H1 (cell line): ENCODE measurements around the gene IFT43. TPM values are rescaled to one million over a fixed set of nuclear protein-coding genes. Genes with fewer than 3 reads are reported as not detected.

ENCODE experiments used
- CBX8 ChIP-seq: fragments of 300-800, 300-1000 bp; sonication (generic); IDR thresholded peaks from 2 replicates; pipeline ENCODE4 v1.7.1; 2016; ENCODE audit warnings: low read depth, low read length, borderline replicate concordance
- CTBP2 ChIP-seq: IDR thresholded peaks from 2 replicates; pipeline ENCODE4 v1.7.0; 2011; ENCODE audit warnings: borderline replicate concordance, mild to moderate bottlenecking, moderate library complexity, mixed read lengths, low read length; ENCODE audit not compliant: insufficient read depth, insufficient read length
- EGR1 ChIP-seq: IDR thresholded peaks from 2 replicates; pipeline ENCODE4 v1.6.1; 2011; ENCODE audit warnings: low read depth, low read length, borderline replicate concordance
- GABPA ChIP-seq: IDR thresholded peaks from 2 replicates; pipeline ENCODE4 v1.6.1; 2011; ENCODE audit warnings: mild to moderate bottlenecking, low read length, moderate library complexity, borderline replicate concordance; ENCODE audit not compliant: insufficient read depth
- KDM4A ChIP-seq: IDR thresholded peaks from one replicate; pipeline ENCODE4 v1.7.1; 2012; ENCODE audit warnings: low read depth, mild to moderate bottlenecking, moderate library complexity, low read length, inconsistent platforms; ENCODE audit not compliant: severe bottlenecking
- POLR2AphosphoS5 ChIP-seq: IDR thresholded peaks from 2 replicates; pipeline ENCODE4 v1.6.1; 2011; ENCODE audit warnings: low read depth, low read length
- RXRA ChIP-seq: IDR thresholded peaks from 2 replicates; pipeline ENCODE4 v1.6.1; 2011; ENCODE audit warnings: low read depth, mild to moderate bottlenecking, low read length, moderate library complexity; ENCODE audit not compliant: insufficient read depth
- TAF7 ChIP-seq: optimal IDR thresholded peaks from 2 replicates; pipeline ENCODE3; 2011; ENCODE audit warnings: low read depth, mild to moderate bottlenecking, inconsistent platforms, low read length, moderate library complexity, borderline replicate concordance
- YY1 ChIP-seq: IDR thresholded peaks from 2 replicates; pipeline ENCODE4 v1.6.1; 2011; ENCODE audit warnings: low read depth, mild to moderate bottlenecking, low read length
- polyA plus RNA-seq, 7 experiments: library from polyadenylated mRNA; depleted of rRNA in 3 of 7; stranded (reverse) in 5 of 7; unstranded in 2 of 7; fragments of >200 nt in 5 of 7; fragments of 200-250 nt in 2 of 7; gene quantifications; 1 replicate in 5 of 7; 2 replicates in 1 of 7; 4 replicates in 1 of 7; pipeline versions ENCODE4 v1.2.1 to v1.2.3, GENCODE V29; 2011 to 2013; ENCODE audit warnings: missing spikeins in 2 of 7, mixed read lengths in 2 of 7
- total RNA-seq: library from RNA; stranded (reverse); fragmentation: NEBNext Ultra II Directional; extraction: Animal tissue kit (Norgen Biotek cat#: 25700); gene quantifications from 2 replicates; pipeline ENCODE4 v1.2.1, GENCODE V29; 2021
- TF ChIP-seq, protein P1 (sequence below): IDR thresholded peaks from 2 replicates; pipeline ENCODE4 v1.6.1; 2011; ENCODE audit warnings: low read length, improper control_type of control experiment

Gene IFT43
- total and polyA plus RNA-seq, 2 of the 8 experiments (the other 6 are each of a cell fraction or from before 2014, with no cell fraction given): 17.0 to 20.8 TPM

DNA sequence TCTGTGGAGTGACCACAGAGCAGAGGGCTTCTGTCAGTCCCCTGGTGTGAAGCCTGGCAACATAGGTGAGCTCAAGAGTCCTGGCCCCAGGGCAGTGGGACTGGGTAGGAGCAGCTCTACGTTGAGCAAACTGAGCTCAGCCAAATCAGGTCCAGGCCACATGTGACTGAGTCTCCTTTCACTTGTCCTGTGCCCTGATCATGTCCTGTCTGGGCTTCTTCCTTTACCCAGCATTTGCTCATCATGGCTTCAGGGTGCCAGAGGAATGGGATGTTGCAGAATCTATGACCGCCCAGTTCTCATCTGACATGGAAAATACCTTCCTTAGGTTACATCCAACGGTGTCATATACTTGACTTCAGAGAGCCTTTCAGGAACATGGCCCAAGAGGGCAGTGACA, 99.8 kb downstream of the IFT43 start (continued):
- TF ChIP-seq YY1: no peak
- TF ChIP-seq EGR1: no peak
- TF ChIP-seq CTBP2: no peak
- no peak for TF ChIP-seq RXRA
- no peak for TF ChIP-seq KDM4A
- no peak for TF ChIP-seq CBX8
- TF ChIP-seq, protein P1, sequence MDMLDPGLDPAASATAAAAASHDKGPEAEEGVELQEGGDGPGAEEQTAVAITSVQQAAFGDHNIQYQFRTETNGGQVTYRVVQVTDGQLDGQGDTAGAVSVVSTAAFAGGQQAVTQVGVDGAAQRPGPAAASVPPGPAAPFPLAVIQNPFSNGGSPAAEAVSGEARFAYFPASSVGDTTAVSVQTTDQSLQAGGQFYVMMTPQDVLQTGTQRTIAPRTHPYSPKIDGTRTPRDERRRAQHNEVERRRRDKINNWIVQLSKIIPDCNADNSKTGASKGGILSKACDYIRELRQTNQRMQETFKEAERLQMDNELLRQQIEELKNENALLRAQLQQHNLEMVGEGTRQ: no peak
- TF ChIP-seq POLR2AphosphoS5: no peak
- no peak for TF ChIP-seq TAF7
- TF ChIP-seq GABPA: no peak
